M059J (cell line): ENCODE measurements around the gene GNAT1. TPM values are rescaled to one million over a fixed set of nuclear protein-coding genes. Genes with fewer than 3 reads are reported as not detected.
A peak's percentile ranks its signal among the peaks of the same experiment; 100 is the strongest.
"Not testable (repeated sequence)": the region's sequence is repeated elsewhere in the genome, so short reads cannot be mapped to it uniquely, and the experiment has no call there.

Experiments
- DNase-seq: peaks from one replicate; pipeline ENCODE4 v3.0.0-alpha.2; 2012; ENCODE audit warnings: low read depth
- total RNA-seq: library from RNA; depleted of rRNA; stranded (reverse); fragments of >200 nt; shearing (Covaris generic); gene quantifications from 2 replicates; pipeline ENCODE4 v1.2.3, GENCODE V29; 2014

Gene GNAT1
- total RNA-seq, 1 experiment from 2014 or later: not detected

DNA sequence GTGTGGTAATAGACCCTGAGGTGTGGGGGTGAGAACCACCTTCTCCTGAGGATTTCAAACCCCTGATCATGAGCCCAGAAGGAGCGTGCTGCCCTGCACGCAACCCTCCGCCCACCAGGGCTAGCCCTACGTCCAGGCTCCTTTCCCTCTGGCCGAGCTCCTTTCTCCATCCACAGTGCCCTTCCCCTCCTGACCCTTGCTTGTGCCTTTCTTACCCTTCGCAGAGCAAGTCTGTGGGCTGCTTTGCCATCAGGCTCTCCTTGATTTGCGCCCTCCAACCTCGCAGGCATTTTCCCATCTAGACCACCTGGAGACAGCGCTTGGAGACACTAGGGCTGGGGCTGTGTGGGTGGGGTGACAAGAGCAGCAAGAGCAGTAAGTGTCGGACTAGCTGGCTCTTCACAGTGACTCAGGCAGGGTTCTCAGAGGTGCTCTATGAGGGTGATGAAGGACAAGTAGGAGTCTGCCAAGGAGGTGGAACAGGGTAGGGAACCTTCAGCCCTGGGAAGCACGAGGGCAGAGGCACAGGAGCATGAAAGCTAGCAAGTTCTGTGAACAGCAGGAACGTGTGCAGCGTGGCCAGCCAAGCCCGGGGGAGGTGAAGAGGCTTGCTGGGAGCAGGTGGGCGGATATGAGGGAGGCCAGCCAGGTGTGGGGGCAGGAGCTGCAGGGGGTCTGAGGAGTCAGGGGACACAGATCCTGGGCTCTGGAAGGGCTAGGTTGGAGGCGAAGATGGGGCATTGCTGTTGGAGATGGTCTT lies 11.1 kb downstream of the GNAT1 start:
- no peak for DNase-seq

DNA sequence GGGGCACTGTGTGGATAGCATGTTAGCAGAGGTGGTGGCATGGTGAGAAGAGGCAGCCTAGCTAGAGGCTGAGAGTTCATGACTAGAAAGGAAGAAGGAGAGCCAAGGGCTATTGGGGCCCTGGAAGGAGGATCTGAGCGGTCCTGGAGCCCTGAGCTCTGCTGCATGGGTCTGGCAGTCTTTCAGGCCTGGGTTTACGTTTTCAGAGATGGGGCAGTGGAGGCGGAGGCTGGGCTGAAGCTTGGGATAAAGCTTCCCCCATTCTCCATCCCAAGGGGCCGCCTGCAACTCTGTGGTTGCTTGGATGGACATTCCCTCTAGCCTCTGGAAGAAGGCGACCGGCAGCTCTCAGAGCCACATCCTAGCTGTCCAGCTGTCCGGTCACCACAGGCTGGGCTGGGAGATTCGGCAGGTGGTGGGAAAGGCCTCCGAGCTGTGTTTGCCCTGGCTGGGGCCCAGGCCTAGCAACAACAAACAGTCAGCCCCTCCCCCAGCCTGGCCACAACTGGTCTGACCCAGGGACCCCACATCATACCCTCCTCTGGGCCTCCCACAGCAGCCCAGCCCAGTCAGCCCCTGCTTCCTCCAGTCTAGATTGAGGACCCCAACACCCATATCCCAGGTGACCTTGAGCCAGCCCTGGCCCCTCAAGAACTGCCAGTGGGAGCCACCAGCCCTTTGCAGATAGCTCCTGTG lies 11.9 kb downstream of the GNAT1 start:
- DNase-seq: no peak

DNA sequence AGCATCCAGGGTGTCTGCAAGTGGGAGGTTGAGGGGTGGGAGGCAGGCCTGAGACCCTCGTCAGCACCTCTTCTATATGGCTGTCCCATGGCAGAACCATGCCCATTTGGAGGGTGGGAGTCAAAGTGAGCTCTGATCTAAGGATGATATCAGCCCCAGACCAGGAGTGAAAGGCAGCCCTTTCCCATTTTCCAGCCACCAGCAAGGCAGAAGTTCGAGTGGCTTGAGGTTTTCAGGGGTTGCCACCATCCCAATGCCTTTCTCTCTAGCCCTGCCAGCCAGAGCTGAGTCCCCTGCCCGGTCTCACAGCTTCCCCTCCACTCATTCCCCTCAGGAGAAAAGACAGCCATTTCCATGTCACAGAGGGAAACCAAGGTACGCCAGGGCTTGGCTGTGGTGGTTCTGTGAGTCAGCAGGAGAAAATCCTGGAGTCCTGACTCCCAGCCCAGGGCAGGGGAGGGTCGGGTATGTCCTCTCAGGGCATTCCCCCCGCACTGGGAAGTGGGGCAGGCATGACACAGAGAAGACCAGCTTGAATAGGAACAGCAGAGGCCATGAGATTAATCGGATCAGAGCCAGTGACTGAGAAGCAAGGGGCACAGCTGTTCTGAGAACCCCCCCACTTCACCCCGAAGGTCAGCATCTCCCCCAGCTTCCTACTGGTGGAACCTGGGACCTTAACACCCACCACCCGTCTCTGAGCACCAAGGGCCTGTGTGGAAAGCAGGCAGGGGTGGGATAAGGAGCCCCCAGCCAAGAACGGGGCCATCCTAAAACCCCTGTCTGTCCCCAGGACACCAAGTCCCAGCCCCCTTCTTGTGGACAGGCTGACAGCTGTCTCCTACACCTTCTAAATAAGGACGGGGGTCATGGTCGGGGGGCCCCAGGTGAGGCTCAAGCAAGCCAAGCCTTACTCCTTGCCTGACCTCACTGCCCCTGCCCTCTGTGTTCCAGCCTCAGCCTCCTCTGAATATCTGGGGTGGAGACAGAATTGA lies 12.7 kb downstream of the GNAT1 start:
- no peak for DNase-seq

DNA sequence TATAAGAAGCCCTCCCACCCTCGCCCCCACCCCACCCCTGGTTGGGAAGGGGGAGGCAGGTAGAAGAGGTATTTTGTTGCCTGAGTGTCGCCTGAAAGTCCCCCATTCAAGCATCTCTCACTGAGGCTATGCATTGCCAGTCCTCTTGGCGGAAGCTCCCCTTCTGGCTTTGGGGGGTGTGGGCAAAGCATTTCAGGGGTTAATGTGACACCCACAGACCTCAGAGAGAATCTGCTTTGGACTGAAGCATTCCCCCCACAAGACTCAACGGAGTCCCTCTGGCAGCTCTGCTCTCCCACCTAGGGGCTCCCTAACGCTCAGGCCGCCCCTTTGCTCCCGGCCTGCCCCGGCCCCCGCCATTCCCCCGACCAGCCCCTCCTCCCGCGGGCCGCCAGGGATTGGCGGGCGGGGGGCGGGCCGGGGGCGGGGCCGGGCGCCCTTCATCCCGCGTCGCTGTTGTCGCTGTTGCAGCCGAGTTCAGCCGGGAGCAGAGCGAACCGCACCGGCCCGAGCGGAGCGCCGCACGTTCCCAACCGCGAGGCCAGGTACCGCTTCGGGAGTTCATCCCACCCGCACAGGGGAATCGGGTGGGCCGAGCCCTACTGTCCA lies 13.5 kb downstream of the GNAT1 start, which contains the start of gene SLC38A3:
TSS of gene SLC38A3 (plus strand) at position 468 of the 609 bp plus-strand sequence. CDS start 8,929 bp downstream, outside the sequence.
- no peak for DNase-seq

DNA sequence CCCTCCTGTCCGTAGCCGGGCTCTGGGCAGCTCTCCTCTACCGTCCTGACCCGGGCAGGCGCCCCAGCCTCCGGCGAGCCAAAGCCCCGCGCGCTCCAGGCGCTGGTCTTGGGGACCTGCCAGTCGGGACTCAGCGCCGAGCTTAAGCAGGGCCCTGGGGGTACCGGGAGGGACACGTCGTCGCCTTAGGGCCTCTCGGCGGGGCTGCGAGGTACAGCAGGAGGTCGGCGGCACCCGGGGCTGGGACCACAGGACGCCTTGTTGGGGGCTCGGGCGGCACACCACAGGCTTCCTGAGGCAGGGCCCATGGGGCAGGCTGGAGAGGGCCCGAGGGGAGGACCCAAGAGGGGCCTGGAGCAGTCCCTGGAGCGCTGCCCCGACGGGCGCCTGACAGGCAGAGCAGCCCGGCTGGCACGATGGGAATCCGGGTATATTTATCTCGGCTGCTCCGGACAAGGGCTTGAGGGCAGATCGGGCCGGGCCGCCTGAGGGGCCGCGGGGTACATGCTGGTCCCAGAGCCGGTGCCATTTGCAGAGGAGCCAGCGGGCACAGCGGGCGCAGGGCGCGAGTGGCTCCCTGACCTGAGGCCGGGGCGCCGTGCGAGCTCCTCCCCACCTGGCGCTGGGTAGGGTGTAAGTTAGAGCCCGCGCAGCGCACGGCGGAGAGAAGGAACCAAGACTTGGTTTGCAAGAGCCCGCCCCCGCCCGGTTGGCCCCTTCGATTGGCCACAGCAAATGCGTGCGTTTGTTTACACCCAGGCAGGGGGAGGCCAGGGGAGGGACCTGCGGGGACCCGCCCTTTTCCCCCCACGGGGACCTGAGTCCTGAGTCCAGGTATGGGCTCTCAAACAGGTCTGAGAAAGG lies 14.2 kb downstream of the GNAT1 start:
- DNase-seq: no peak

DNA sequence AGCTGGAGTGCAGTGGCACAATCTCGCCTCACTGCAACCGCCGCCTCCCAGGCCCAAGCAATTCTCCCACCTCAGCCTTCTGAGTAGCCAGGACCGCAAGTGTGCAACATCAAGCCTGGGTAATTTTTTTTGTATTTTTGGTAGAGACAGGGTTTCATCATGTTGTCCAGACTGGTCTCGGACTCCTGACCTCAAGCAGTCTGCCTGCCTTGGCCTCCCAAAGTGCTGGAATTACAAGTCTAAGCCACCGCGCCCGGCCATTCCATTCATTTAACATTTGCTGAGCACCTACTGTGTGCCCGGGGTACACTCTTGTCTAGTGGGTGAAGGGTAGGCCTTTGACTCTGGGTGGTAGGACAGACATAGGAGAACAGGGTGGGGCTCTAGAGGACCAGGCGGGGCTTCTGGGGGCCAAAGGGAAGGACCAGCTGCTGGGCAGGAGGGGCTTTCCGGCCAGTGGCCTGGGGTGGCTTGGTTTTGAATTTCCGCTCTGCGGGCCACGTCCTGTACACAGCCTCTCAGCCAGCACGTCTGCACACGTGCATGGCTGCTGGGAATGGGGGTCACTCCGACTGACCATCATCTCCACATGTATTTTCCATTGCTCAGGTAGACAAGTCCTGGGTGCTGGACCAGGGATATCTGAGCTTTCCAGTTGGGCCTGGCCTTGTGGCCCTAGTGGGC lies 16.1 kb downstream of the GNAT1 start:
- no peak for DNase-seq

DNA sequence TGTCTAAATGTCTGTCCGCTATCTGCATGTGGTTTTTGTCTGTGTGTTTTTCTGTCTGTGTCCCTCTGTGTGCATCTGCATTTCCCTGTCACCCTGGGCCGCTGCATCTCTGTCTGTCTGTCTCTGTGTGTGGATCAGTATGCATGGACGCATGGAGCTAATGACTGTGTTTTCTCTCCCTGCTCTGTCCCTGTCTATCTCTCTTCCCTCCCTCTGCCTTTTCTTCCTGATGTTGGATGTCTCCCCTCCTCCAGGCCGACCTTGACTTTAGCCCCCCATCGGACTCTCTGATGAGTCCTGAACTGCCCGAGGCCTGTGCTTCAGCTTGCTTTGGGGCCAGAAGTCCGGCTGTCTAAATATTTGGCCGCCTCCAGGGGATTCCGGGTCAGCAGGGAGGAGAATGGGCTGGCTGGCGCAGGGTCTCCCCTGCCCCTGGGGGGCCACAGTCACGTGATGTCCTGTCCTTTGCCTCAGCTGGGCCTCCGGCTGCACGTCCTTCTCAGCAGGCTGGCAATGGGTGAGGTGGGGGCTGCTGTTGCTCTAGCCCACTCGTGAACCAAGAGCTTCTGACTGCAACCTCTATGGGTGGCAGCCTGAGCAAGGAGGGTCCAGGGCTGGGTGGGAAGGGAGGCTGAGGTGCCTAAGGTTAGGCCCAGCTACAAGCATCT lies 17.4 kb downstream of the GNAT1 start:
- DNase-seq: no peak

DNA sequence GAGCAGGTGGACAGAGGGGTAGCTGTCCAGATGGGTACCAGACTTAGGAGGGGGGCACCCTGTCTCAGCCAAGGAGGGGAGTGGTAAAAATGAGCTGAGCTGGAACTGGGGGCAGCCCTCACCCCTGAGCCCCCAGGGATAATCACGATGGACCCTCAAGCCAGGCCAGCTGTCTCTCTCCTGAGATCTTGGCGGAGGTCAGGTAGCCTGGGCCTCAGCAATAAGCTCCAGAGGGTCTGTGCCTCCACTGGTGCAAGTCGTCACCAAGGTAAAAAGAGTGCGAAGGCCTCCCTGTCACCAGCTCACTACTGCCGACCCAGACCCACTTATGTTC lies 18.7 kb downstream of the GNAT1 start:
- DNase-seq: no peak

DNA sequence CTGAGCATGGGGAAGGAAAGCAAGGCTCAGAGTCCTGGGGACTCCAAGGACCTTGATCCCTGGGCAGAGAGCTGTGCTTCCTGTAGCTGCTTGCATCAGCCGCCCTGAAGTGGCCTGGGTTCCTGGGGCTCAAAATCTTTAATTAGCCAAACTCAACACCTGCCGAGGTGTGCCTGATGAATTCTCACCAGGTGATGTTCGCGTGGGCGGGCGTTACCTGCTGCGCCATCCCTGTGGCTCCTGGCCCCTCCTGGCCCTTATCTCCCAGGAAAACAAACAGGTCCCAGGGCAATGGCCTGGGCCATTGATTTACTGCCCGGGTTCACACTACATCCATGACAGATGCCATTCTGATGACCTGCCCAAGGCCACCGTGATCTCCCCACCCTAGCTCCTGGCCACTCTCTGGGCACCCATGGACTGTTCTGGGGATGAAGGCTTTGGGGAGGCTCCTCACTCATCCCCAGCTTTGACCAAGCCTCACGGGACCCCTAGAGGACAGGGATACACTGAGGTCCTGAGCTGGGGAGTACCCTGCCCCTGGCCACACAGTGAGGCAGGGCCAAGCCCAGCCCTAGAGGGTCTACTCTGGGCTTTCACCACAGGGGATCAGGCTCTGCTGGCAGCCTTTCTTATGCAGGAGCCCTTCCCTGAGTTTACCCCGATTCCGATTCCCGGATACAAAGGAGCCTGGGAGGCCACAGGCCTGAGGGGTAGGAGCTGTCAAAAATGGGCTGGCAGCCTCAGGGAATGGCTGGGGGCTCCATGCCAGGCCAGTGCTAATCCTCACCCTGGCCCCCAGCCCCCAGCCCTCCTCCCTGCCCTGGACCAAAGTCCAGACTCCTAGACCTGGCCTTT lies 19.3 kb downstream of the GNAT1 start:
- no peak for DNase-seq

DNA sequence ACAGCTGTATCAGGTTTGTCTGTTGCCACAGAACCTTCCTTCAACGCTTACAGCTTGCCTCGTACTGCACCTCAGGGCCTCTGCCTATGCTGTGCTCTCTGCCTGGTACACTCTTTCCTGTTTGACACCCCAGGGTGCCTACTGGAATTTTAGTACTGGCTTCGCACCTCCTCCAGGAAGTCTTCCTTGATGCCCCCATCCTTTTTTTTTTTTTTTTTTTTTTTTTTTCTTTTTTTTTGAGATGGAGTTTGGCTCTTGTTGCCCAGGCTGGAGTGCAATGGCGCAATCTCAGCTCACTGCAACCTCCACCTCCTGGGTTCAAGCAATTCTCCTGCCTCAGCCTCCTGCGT lies 19.9 kb downstream of the GNAT1 start:
- not testable (repeated sequence) for DNase-seq

DNA sequence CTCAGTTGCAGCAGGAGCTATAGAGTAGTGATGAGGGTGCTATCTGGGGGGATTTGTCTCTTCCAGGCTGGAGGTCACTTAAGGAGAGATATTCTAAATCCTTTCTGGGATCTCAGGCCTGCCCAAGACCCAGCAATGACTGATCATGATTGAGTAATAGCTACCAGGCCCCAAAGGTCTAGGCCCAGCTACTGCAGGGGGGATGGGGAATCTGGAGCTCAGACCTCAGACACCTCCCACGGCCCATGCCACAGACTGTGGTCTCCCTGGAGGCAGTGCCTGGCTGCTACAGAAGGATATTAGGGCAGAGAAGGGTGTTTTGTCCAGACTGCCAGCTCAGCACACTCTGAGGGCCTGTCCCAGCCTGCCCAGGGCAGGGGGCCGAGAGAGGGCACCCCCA lies 20.5 kb downstream of the GNAT1 start:
- DNase-seq: peak; percentile 59

DNA sequence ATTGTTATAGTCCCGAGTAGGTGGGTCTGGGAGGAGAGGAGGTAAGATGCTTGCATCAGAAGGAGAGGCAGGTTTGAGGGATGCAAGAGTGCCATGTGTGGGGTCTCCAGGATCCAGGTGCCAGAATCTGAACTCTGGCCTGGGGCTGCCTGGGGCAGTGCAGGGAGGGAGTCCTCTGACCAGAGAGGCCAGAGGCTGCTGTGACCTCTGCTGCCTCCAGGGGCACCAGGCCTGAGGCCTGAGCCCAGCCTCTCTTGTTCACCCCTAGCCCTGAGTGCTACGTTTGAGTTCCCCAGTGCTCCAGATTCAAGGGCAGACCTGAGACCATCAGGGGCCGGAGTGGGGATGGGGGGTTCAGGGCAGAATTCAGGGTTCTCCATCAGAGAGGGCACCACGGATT lies 21.1 kb downstream of the GNAT1 start:
- DNase-seq: no peak

DNA sequence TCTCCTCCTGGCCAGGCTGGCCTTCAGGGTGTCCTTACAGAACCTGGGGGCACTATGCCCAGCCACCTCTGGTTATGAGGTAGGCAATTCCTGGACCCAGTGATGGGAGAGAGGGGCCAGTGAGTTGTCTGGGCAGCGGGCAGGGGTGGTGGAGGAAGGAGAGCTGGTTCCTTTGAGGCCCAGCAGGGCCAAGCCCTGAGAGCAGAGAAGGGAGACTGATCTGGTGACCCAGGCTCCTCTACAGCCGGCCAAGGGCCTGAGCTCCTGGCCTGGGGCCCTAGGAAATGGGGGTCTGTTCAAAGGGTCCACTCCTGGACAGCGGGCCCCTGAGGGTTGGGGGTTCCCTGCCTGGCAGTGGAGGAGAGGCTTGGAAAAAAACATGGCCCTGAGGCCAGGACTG lies 21.6 kb downstream of the GNAT1 start:
- DNase-seq: no peak

DNA sequence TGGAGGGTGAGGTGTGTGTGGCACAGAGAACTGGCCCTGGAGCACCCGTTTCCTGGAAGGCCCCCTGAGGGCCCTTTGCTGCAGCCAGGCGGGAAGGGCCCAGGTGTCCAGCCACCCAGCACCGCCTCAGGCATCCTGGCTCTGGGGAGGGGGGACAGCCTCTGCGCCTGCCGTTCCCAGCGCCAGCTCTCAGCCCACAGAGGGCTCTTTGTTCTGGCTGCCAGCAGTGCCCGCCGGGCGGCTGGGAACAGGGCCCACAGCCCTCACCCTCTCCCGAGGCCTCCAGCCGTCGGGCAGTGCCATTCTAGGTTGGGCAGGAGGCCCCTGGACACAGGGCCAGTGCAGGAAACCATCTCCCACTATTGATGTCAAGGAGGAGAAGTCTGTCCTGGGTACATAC lies 22.0 kb downstream of the GNAT1 start:
- no peak for DNase-seq

DNA sequence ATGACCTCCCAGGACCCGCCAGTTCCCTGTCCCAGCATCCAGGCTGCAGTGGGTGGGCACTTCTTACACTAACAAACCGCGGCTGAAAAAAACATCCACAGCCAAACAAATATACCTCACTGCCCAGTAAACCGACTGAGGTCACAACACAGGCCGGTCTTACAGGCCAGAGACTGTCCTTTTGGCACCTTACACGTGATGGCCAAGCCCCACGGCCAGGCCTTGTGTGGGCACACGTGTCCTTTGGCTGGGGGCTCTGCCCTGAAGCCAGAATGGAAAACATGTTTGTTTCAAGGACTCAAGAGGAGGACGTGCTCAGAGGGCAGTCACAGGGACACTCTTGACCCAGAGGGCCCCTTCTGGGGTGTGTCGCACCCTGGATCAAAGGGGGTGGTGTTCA lies 23.4 kb downstream of the GNAT1 start:
- no peak for DNase-seq

DNA sequence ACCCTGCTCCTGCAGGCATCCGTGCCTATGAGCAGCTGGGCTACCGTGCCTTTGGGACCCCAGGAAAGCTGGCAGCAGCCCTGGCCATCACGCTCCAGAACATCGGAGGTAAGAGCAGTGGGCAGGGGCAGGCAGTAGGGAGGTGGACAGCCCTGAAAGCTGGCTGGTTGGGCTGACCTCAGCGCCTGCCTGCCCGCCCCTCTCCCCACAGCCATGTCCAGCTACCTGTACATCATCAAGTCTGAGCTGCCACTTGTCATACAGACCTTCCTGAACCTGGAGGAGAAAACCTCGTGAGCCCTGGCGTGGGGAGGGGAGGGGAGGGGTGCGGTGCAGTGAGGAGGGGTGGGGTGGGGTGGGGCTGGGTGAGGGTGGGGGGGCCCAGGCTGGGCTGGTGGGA lies 24.1 kb downstream of the GNAT1 start:
- DNase-seq: no peak

DNA sequence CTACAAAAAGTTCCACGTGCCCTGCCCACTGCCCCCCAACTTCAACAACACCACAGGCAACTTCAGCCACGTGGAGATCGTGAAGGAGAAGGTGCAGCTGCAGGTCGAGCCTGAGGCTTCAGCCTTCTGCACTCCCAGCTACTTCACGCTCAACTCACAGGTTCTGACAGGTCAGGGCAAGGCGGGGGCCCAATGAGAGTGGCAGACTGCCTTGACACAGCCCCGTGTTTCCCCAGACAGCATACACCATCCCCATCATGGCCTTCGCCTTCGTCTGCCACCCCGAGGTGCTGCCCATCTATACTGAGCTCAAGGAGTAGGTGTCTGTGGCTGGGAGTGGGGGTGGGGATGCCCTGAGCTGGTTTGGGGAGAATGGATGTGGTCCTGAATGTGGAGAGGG lies 26.3 kb downstream of the GNAT1 start:
- no peak for DNase-seq

DNA sequence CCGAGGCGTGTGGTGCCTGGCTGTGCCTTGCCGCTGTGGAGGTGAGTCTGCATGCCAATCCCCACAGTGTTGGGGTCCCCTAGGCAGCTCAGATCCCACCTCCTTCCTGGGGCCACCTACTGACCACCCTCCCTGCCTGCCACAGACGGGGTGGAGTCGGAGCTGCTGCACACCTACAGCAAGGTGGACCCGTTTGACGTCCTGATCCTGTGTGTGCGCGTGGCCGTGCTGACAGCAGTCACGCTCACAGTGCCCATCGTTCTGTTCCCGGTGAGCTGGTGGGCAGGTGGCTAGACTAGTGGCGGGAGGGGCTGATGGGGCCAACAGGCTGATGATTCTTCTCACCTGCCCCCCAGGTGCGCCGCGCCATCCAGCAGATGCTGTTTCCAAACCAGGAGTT lies 27.0 kb downstream of the GNAT1 start:
- no peak for DNase-seq

DNA sequence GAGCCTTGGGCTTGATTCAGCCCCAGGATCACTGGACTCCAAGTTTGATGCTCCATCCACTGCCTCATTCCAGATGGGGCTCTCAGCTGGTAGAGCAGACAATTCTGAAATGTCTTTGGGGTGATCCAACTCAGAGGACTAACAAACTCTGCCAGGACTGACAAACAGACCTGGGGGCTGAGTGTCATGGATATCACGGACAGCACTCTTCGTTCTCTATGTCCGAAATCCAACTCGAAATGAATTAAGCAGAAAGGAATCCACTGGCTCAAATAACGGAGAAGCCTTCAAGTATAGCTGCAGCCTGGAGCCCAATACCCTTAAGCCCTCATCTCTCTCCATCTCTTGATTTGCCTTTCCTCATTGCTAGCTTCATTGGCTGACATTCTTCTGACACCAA lies 27.9 kb downstream of the GNAT1 start:
- DNase-seq: no peak
